Kidney epithelial cell (primary cell): ENCODE data around the gene ACVRL1. TPM values are rescaled to one million over a fixed set of nuclear protein-coding genes. Genes with fewer than 3 reads are reported as not detected.
"Not testable (repeated sequence)": the region's sequence is repeated elsewhere in the genome, so short reads cannot be mapped to it uniquely, and the experiment has no call there.

ENCODE experiments used
- DNase-seq: peaks from one replicate; pipeline ENCODE4 v3.0.0-alpha.2; 2010; ENCODE audit warnings: low read depth
- H3K27me3 ChIP-seq: 2 replicates; pipeline ENCODE4 v1.6.0; 2011; ENCODE audit warnings: low read length; ENCODE audit not compliant: control insufficient read depth, insufficient read depth
- H3K36me3 ChIP-seq: 2 replicates; pipeline ENCODE4 v1.5.1; 2011; ENCODE audit warnings: low read length; ENCODE audit not compliant: control insufficient read depth, insufficient read depth
- H3K4me3 ChIP-seq: 2 replicates; pipeline ENCODE4 v1.5.1; 2011; ENCODE audit warnings: low read depth, mild to moderate bottlenecking, control low read depth, low read length
- CTCF ChIP-seq: IDR thresholded peaks from 2 replicates; pipeline ENCODE4 v1.5.1; 2011; ENCODE audit warnings: mild to moderate bottlenecking, moderate library complexity, low read length, control low read depth, inconsistent platforms; ENCODE audit not compliant: insufficient read depth, poor library complexity, severe bottlenecking
- total RNA-seq: library from RNA; depleted of rRNA; stranded (reverse); fragments of >200 nt; gene quantifications from 2 replicates; pipeline ENCODE4 v1.2.3, GENCODE V29; 2015

Gene ACVRL1
- total RNA-seq, 1 donor from 2014 or later: 9.7 TPM

- Histone ChIP-seq H3K36me3 (no peaks in the 10 kb centered on the region), H3K4me3 (no peak overlapping the region), H3K27me3 (no peaks in the 10 kb centered on the region)
- no peak for TF ChIP-seq CTCF
- DNase-seq: no peak
Measured at GRCh38 chr12:51879102-51879501, 28.2 kb upstream of the ACVRL1 start.

GRCh38 chr12:51883295-51883694 is 24.0 kb upstream of the ACVRL1 start:
- no peak for TF ChIP-seq CTCF
- DNase-seq: no peak
- no peak overlapping the region for H3K4me3 ChIP-seq
- no peaks in the 10 kb centered on the region for H3K27me3 ChIP-seq
- H3K36me3 ChIP-seq: no peaks in the 10 kb centered on the region

DNA sequence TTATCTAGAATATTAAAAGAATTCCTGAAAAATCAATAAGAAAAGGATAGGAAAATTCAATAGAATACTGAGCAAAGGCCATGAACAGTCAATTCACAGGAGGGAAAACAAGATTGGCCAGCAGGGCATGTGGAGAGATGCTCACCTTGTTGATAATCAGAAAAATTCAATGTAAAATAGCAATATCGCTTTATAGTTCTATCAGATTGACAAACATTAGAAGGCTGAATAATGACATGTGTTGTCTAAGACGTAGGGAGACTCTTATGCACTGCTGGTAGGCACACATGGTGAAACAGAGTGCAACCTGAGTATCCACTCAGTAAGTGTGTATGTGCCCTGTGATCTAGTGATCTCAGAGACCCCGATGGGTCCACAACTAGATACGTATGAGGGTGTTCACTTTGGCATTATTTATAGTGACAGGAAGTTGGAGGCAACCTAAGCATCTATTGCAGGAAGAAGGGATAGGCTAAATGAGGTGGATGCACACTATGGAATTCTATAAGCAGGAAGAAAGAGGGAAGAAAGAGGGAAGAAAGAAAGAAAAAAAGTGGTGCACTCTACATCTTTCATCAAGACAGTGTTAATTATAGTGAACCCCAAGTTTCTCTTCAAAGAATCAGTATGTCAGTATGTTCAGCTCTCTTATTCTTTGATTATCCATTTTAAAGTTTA is 23.2 kb upstream of the ACVRL1 start:
- DNase-seq: no peak
- no peak for TF ChIP-seq CTCF

GRCh38 chr12:51884676-51885229 is 22.6 kb upstream of the ACVRL1 start:
- no peak for DNase-seq
- no peak for TF ChIP-seq CTCF

More for the DNA sequence above, 23.2 kb upstream of the ACVRL1 start:
- Histone ChIP-seq H3K27me3 (no peaks in the 10 kb centered on the region), H3K4me3 (no peak overlapping the region), H3K36me3 (no peaks in the 10 kb centered on the region)

DNA sequence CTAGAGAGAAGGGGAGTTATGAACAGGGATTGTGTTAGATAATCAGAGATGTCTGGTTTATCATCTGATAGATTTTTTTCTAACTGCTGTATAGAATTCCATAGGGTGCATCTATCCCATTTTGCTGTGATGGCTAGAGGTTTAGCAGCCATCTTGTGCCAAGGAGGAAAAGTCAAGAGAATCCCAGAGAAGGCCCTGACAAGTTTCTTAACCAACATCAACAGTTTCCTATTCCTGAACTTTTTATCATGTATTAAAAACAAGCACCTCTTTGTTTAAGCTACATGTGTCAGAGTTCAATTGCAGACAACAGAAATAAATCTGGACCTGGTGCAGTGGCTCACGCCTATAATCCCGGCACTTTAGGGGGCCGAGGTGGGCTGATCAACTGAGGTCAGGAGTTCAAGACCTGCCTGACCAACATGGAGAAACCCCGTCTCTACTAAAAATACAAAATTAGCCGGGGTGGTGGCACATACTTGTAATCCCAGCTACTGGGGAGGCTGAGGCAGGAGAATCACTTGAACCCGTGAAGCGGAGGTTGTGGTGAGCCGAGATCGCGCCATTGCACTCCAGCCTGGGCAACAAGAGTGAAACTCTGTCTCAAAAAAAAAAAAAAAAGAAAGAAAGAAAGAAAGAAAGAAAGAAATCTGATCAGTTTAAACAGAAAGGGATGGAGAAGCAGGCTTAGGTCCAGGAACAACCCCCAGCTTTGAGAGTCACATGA is 21.8 kb upstream of the ACVRL1 start:
- not testable (repeated sequence) for DNase-seq

More at GRCh38 chr12:51884676-51885229, 22.6 kb upstream of the ACVRL1 start:
- H3K4me3 ChIP-seq: no peak overlapping the region
- no peaks in the 10 kb centered on the region for H3K36me3 ChIP-seq
- H3K27me3 ChIP-seq: no peaks in the 10 kb centered on the region

GRCh38 chr12:51886021-51886710 is 21.1 kb upstream of the ACVRL1 start:
- TF ChIP-seq CTCF: no peak
- no peak overlapping the region for H3K4me3 ChIP-seq
- H3K36me3 ChIP-seq: no peaks in the 10 kb centered on the region
- peak; percentile 78 for DNase-seq
- no peaks in the 10 kb centered on the region for H3K27me3 ChIP-seq

More for the DNA sequence above, 21.8 kb upstream of the ACVRL1 start:
- not testable (repeated sequence) for H3K36me3 ChIP-seq, H3K27me3 ChIP-seq, H3K4me3 ChIP-seq
